HepG2 (cell line): Measurements from ENCODE around the gene FCN3. TPM values are rescaled to one million over a fixed set of nuclear protein-coding genes. Genes with fewer than 3 reads are reported as not detected.
A peak's percentile ranks its signal among the peaks of the same experiment; 100 is the strongest.

Source experiments
- ATF4 ChIP-seq, 2 experiments: fragments of 450-650 bp in 1 of 2; sonication (generic) in 1 of 2; formaldehyde crosslinking; IDR thresholded peaks; 2 replicates each; pipeline versions ENCODE4 v1.5.0 to v1.8.0; 2020 to 2022; ENCODE audit warnings: mild to moderate bottlenecking in 1 of 2, missing genetic modification reagents in 1 of 2
- BATF2 ChIP-seq: sonication (generic); formaldehyde crosslinking; IDR thresholded peaks from 2 replicates; pipeline ENCODE4 v1.8.0; 2022; ENCODE audit warnings: mild to moderate bottlenecking, missing genetic modification reagents, moderate library complexity
- FOSL2 ChIP-seq: sonication (generic); formaldehyde crosslinking; IDR thresholded peaks from 2 replicates; pipeline ENCODE4 v1.4.0; 2020; ENCODE audit warnings: missing genetic modification reagents
- HNF4G ChIP-seq, 2 experiments: sonication (generic) in 1 of 2; formaldehyde crosslinking in 1 of 2; IDR thresholded peaks; 2 replicates each; pipeline versions ENCODE4 v1.4.0 to v1.6.1; 2011 to 2020; ENCODE audit warnings: borderline replicate concordance in 2 of 2, low read depth in 2 of 2, mild to moderate bottlenecking in 2 of 2, low read length in 1 of 2, missing genetic modification reagents in 1 of 2, moderate library complexity in 1 of 2
- MEF2D ChIP-seq: sonication (generic); formaldehyde crosslinking; IDR thresholded peaks from 2 replicates; pipeline ENCODE4 v1.5.1; 2020; ENCODE audit warnings: mild to moderate bottlenecking, missing genetic modification reagents
- NFKB2 ChIP-seq: sonication (generic); formaldehyde crosslinking; IDR thresholded peaks from 2 replicates; pipeline ENCODE4 v1.4.0; 2020; ENCODE audit warnings: missing genetic modification reagents, borderline replicate concordance
- NR0B2 ChIP-seq: sonication (generic); formaldehyde crosslinking; IDR thresholded peaks from 2 replicates; pipeline ENCODE4 v1.4.0; 2020; ENCODE audit warnings: mild to moderate bottlenecking, missing genetic modification reagents
- NR2F6 ChIP-seq, 2 experiments: IDR thresholded peaks; 2 replicates each; pipeline ENCODE4 v1.6.1; 2016; ENCODE audit warnings: antibody characterized with exemption in 1 of 2, mild to moderate bottlenecking in 1 of 2
- PATZ1 ChIP-seq: sonication (generic); formaldehyde crosslinking; IDR thresholded peaks from 2 replicates; pipeline ENCODE4 v1.4.0; 2020; ENCODE audit warnings: missing genetic modification reagents
- PCBP1 ChIP-seq: fragments of 200-400 bp; formaldehyde crosslinking; IDR thresholded peaks from 2 replicates; pipeline ENCODE4 v1.6.1; 2017; ENCODE audit warnings: mild to moderate bottlenecking, low read depth, low read length, borderline replicate concordance
- SMARCC2 ChIP-seq: fragments of 450-650 bp; IDR thresholded peaks from 2 replicates; pipeline ENCODE4 v1.6.1; 2017; ENCODE audit warnings: antibody characterized with exemption, mild to moderate bottlenecking
- TEAD2 ChIP-seq: sonication (generic); formaldehyde crosslinking; IDR thresholded peaks from 2 replicates; pipeline ENCODE4 v1.9.0; 2021; ENCODE audit warnings: missing genetic modification reagents
- TMF1 ChIP-seq: sonication (generic); formaldehyde crosslinking; IDR thresholded peaks from 2 replicates; pipeline ENCODE4 v1.8.1; 2022; ENCODE audit warnings: low read depth, missing genetic modification reagents
- ZFP82 ChIP-seq: sonication (generic); formaldehyde crosslinking; IDR thresholded peaks from 2 replicates; pipeline ENCODE4 v1.5.1; 2020; ENCODE audit warnings: mild to moderate bottlenecking, missing genetic modification reagents, borderline replicate concordance
- ZKSCAN8 ChIP-seq: IDR thresholded peaks from 2 replicates; pipeline ENCODE4 v1.6.1; 2016; ENCODE audit warnings: borderline replicate concordance, missing genetic modification reagents, missing compliant biosample characterization
- ZNF260 ChIP-seq: sonication (generic); formaldehyde crosslinking; IDR thresholded peaks from 2 replicates; pipeline ENCODE4 v1.4.0; 2020; ENCODE audit warnings: missing genetic modification reagents, low read depth, mild to moderate bottlenecking, borderline replicate concordance
- ZNF331 ChIP-seq: sonication (generic); formaldehyde crosslinking; IDR thresholded peaks from 2 replicates; pipeline ENCODE4 v1.4.0; 2020; ENCODE audit warnings: missing genetic modification reagents
- ZNF383 ChIP-seq: sonication (generic); formaldehyde crosslinking; IDR thresholded peaks from 2 replicates; pipeline ENCODE4 v1.4.0; 2020; ENCODE audit warnings: missing genetic modification reagents, mild to moderate bottlenecking, borderline replicate concordance
- ZNF704 ChIP-seq: sonication (generic); formaldehyde crosslinking; IDR thresholded peaks from 2 replicates; pipeline ENCODE4 v1.8.1; 2023; ENCODE audit warnings: mild to moderate bottlenecking, inconsistent platforms, moderate library complexity, missing genetic modification reagents, borderline replicate concordance
- ZNF709 ChIP-seq: sonication (generic); formaldehyde crosslinking; IDR thresholded peaks from 2 replicates; pipeline ENCODE4 v1.5.0; 2020; ENCODE audit warnings: mild to moderate bottlenecking, missing genetic modification reagents
- ZNF775 ChIP-seq: sonication (generic); formaldehyde crosslinking; IDR thresholded peaks from 2 replicates; pipeline ENCODE4 v1.4.0; 2020; ENCODE audit warnings: missing genetic modification reagents, mild to moderate bottlenecking, moderate library complexity, borderline replicate concordance
- ZNF776 ChIP-seq: sonication (generic); formaldehyde crosslinking; IDR thresholded peaks from 2 replicates; pipeline ENCODE4 v1.4.0; 2020; ENCODE audit warnings: mild to moderate bottlenecking, missing genetic modification reagents
- ZSCAN30 ChIP-seq: sonication (generic); formaldehyde crosslinking; IDR thresholded peaks from 2 replicates; pipeline ENCODE4 v1.5.0; 2020; ENCODE audit warnings: mild to moderate bottlenecking, missing genetic modification reagents
- polyA plus RNA-seq, 8 experiments: library from polyadenylated mRNA; depleted of rRNA in 3 of 8; stranded (reverse) in 7 of 8; unstranded in 1 of 8; fragments of >200 nt; fragmentation: Illumina TruSeq in 4 of 8; extraction: Trizol in 4 of 8; gene quantifications; 2 replicates each; pipeline versions ENCODE4 v1.2.1 to v1.2.3, GENCODE V29; 2011 to 2016; ENCODE audit warnings: low read depth in 4 of 8, missing spikeins in 1 of 8, mixed read lengths in 1 of 8; ENCODE audit not compliant: insufficient read depth in 1 of 8
- total RNA-seq, 5 experiments: library from RNA; depleted of rRNA; stranded (reverse); fragments of >200 nt; fragmentation: Illumina TruSeq; extraction: Trizol; gene quantifications; 2 replicates each; pipeline ENCODE4 v1.2.3, GENCODE V29; 2016; ENCODE audit warnings: low read depth in 1 of 5

The FCN3 gene
- total and polyA plus RNA-seq, 2 of the 13 experiments (the other 11 are each of a cell fraction or from before 2014, with no cell fraction given) = not detected

DNA sequence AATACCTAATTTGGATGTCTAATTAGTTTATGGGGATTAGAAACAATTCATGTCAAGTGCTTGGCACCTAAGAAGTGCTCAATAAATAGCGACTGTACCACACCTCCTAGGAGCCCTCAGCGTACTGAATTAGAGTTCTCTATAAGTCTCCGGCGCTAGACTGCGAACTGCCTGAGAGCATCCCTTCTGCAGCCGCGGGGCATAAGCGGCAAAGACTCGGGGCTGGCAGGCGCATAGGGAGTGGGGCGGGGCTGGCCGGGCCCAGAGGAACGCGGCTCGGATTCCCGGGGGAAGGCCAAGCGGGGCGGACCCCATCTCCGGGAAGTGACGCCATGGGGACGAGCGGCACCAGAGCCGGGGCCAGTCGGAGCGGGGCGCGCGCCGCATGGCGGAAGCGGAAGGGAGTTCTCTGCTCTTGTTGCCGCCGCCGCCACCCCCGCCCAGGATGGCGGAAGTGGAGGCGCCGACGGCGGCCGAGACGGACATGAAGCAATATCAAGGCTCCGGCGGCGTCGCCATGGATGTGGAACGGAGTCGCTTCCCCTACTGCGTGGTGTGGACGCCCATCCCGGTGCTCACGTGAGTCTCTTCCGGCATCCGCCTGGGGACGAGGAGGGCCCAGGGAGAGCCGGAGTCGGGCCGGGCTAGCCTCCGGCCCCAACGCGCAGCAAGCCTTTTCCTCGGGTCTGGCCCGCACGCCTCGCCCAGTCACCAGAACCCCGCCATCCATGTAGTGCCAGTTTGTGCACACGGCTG lies 52.6 kb downstream of the FCN3 start, which contains the start of gene TMEM222 (continued):
- TF ChIP-seq ZNF704 (CRISPR knock-in tag) (no peak; the same call in 1 of the 2 replicates), PCBP1 (0 out of 2 replicates have a peak, but pooled peaks have one; percentile 77), FOSL2 (CRISPR knock-in tag) (peak; percentile 62), PATZ1 (CRISPR knock-in tag) (peak; percentile 79), SMARCC2 (no peak), ZSCAN30 (no peak), ZNF775 (no peak), ZNF260 (CRISPR knock-in tag) (no peak; the same call in 1 of the 2 replicates), ATF4 (CRISPR knock-in tag; IDR thresholded peaks at IDR 0.05) (peak in 1 of 2 experiments; percentile 90; a peak in 2 of 4 replicates), ZNF331 (peak; percentile 85), ZKSCAN8 (peak; percentile 73; the same call in 1 of the 2 replicates), TEAD2 (CRISPR knock-in tag) (no peak), ZNF776 (peak; percentile 42; the same call in 1 of the 2 replicates), NFKB2 (peak; percentile 86), TMF1 (CRISPR knock-in tag) (0 out of 2 replicates have a peak, but pooled peaks have one; percentile 54), BATF2 (CRISPR knock-in tag) (0 out of 2 replicates have a peak, but pooled peaks have one; percentile 55), ZNF383 (no peak), NR0B2 (CRISPR knock-in tag) (peak; percentile 68; the same call in 1 of the 2 replicates), ZNF709 (peak; percentile 92), ZFP82 (CRISPR knock-in tag) (no peak), NR2F6 (IDR thresholded peaks at IDR 0.05) (no peak), NR2F6 (CRISPR knock-in tag; IDR thresholded peaks at IDR 0.05) (no peak; the same call in 1 of the 2 replicates), HNF4G (IDR thresholded peaks at IDR 0.05; ENCODE audit: borderline replicate concordance, low read depth, low read length) (peak; percentile 10; the same call in 1 of the 2 replicates), HNF4G (CRISPR knock-in tag; IDR thresholded peaks at IDR 0.05; ENCODE audit: borderline replicate concordance, low read depth) (peak; percentile 54; the same call in 1 of the 2 replicates), MEF2D (peak; percentile 88)
